Stimulated activated CD8-positive, alpha-beta memory T cell treated with anti-CD3 and anti-CD28 coated beads, Interleukin-7, amount 100 ng/mL, for 24 hours (primary cell): ENCODE data around the gene MAGIX.
A peak's percentile ranks its signal among the peaks of the same experiment; 100 is the strongest.
"Not testable (repeated sequence)": the region's sequence is repeated elsewhere in the genome, so short reads cannot be mapped to it uniquely, and the experiment has no call there.

Experiments used
- DNase-seq: peaks from one replicate; pipeline ENCODE4 v3.0.0-alpha.2; 2020; ENCODE audit warnings: low read depth

MAGIX gene

DNA sequence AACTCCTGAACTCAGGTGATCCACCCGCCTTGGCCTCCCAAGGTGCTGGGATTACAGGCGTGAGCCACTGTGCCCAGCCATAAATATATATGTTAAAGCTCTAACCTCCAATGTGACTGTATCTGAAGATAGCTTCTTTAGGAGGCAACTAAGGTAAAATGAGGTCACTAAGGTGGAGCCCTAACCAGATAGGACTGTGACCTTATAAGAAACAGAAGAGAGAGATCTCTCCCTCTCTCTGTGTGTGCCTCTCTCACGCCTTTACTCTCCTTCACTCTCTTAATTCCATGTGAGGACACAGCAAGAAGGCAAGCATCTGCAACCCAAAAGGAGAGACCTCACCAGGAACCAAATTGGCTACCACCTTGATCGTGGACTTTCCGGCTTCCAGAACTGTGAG, 926 bp upstream of the MAGIX start:
- no peak for DNase-seq

DNA sequence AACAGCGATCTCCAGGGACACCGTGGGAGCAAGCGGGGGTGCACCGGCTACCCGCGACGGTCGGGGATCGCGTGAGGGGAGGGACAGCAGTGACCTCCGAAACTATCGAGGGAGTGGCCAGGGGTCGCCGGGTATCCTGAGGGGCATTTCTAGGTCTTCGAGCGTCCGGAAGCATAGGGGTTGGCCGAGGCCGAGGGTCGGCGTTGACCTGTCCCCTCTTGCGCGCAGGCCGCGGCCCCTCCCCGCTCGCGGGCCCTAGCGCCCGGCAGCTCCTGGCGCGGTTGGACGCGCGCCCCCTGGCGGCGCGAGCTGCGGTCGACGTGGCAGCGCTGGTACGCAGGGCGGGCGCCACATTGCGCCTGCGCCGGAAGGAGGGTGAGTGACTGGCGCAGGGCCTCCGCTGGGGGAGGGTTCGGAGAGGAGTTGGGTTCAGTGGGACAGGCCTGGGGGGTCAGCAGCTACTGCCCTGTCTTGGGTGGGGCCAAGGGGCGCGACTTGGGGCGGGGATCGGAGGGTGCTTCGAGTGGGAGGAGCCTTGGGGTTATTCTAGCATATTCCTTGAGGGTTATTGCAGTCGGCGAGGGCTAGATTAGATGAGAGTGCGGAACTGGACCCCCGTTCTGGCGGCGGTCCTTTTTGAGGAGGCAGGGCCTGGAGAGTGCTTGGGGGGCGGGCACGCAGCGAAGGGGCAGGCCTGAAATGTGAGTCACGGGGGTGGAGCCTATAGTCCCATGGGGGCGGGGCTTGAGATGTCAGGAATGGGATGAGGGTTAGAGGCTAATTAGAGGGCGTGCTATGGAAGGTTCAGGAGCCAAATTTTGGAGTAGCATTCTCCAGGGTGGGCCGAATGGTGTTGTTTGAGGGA, 1.2 kb downstream of the MAGIX start:
- DNase-seq: peak; percentile 45

DNA sequence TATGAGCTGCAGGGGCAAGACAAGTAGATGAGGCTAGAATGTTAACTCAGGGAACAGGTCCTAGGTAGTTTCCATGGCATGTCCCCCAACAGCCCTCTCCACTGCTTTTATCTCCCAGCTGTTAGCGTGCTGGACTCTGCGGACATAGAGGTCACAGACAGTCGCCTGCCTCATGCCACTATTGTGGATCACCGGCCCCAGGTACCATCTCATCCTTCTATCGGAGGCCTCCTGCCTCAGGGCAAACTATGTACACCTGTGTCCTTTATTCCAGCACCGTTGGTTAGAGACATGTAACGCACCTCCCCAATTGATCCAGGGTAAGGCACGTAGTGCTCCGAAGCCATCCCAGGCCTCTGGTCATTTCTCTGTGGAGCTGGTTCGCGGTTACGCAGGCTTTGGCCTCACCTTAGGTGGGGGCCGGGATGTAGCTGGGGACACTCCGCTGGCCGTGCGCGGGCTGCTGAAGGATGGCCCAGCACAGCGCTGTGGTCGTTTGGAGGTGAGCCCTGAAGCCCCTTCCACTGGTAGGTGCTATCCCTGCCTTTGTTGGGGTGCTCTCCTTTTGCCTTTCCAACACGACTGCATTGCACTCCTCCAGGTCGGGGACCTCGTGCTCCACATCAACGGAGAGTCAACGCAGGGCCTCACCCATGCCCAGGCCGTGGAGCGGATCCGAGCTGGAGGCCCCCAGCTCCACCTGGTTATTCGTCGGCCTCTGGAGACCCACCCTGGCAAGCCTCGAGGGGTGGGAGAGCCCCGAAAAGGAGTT, 2.2 kb downstream of the MAGIX start:
- no peak for DNase-seq

DNA sequence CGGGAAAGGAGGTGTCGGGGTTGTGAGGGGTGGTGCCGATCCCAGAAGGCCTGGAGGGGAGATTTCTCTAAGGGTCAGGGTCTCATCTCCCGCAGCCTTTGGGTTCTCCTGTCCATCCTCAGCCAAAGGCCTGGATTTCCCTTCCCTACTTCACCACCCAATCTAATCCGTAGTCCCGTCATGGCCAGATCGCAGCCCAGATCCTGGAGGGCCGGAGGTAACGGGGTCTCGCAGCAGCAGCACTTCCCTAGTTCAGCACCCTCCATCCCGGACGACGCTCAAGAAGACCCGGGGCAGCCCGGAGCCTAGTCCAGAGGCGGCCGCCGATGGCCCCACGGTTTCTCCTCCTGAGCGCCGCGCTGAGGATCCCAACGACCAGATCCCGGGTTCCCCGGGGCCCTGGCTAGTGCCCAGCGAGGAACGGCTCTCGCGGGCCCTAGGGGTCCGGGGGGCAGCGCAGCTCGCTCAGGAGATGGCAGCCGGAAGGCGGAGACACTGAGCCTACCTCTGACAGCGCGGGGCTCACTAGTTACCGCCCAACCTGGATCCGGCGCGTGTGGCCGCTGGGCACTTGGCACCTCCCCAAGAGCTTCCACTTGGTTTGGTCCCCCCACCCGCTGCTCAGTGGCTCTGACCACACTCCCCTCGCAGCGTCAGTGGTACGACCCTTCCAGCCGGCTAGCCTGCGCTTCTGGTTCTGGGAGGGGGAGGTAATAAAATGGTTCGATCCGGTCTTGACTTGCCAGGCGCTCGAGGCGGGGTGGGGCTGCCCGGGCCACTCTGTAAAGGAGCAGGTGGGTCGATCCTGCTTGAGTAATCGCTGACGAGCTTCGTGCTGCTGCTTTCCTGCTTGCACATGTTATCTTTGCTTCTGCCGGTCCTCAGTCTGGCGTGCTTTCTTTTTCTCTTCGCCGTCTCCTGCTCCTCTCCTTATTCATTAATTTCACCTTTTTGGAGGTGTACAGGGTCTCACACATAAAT, 3.6 kb downstream of the MAGIX start:
- peak; percentile 40 for DNase-seq

DNA sequence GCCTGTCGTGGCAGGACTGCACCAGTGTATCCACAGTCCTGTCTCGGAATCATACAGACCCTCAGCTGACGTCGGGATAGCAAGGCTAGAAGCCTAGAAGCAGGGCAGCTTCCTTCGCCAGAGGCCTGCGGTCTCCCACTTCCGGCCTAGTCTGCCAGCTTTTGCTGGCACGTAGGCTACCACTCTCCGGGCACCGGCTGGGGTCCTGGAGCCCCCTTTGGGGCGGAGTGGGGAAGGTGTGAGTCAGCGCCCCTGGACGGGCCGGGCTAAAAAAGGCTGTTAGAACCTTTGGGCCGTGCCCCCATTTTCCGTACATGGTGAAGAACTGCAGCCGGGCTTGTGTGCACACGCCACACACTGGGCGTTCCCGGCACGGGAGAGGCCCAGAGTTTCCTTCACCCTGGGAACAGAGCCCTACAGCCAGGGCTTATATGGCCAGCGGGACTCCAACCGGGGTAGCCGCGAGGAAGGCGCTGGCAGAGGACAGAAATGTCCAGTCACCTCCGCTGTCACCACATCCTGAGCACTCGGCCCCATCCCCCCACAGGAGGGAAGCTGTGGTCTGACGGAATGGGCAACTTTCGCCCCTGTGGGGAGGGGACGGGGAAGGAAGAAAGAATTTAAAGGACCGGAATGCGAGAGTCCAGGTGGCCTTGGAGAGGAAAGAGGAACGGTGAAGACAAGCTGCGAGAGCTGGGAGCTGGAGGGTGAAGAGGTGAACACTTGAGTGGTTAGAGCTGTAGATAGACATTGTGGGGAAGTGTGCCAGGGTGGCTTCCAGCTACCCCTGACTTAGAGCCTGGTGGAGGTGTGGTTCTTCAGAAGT, 4.6 kb downstream of the MAGIX start:
- peak; percentile 37 for DNase-seq

DNA sequence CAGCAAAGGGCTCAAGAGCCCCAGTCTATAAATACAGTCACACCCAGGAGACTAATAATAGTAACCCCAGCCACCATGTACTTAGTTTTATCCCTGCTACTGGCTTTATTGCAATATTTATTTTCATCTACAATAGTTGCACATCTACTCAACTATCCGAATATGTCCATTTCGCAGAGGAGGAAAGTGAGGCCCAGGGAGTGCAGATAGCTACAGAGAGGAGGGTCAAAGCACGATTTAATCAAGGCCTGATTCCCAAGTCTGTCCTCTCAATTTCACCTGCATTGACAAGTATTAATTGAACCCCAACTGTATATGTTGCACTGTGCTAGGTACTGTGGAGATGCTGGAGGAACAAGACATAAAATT, 5.2 kb downstream of the MAGIX start:
- DNase-seq: no peak

DNA sequence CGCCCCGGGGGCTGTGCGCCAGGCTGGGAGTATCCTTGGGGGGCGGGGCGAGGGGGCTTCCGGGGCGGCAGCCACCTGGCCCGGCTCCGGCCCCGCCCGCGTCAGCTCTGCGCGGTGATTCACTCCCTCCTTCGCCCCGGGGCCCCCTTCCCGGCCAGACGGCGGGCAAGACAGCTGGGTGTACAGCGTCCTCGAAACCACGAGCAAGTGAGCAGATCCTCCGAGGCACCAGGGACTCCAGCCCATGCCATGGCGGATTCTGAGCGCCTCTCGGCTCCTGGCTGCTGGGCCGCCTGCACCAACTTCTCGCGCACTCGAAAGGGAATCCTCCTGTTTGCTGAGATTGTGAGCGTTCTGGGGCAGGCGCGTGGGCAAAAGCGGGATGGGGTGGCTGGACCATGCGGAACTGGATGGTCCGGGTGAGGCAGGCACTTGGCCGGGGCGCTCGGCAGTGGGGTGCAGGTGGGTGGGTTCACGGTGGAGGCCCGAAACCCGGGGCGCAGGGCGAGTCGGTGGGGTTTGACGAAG, 9.3 kb downstream of the MAGIX start, which contains the start of gene PLP2:
TSS of gene PLP2 (plus strand) at position 147 of the 528 bp plus-strand sequence. CDS start at position 250, 103 bp downstream.
- DNase-seq: peak; percentile 34

DNA sequence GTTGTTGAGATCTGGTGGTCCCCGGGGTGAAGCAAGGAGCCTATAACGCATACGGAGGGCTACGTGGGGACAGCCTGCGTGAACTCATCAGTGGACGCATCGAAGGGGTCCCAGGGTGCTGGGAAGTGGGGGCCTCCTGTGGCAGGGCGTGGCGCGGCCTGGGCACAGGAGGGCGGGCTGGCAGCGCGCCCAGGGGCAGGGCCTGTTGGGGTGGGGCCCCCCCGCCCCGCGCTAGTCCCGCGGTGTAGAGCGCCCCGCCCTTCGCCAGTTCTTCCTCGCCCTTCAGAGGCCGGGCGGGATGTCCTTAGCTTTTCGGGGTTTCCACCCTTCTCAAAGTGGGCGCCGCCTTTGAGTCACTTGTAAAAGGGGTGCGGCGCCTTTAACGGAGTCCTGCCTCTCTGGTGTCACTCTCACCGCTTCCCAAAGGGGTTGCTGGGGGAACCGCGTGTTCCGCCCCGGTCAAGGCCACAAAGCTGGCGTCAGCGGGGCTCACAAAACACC, 9.8 kb downstream of the MAGIX start:
- DNase-seq: peak; percentile 43

DNA sequence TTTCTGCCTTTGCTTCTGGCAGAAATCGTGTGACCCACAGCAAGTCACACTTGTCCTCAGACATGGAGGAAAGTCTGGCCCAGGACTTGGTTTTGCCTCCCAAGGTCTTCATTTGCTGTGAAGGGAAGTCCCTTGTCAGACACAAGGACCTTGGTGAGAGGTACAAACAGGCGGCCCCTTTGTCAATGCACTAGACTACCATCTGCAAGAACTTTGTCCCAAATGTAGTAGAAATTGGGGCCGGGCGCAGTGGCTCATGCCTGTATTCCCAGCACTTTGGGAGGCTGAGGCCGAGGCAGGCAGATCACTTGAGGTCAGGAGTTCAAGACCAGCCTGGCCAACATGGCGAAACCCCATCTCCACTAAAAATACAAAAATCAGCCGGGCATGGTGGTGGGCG, 11.0 kb downstream of the MAGIX start:
- not testable (repeated sequence) for DNase-seq

DNA sequence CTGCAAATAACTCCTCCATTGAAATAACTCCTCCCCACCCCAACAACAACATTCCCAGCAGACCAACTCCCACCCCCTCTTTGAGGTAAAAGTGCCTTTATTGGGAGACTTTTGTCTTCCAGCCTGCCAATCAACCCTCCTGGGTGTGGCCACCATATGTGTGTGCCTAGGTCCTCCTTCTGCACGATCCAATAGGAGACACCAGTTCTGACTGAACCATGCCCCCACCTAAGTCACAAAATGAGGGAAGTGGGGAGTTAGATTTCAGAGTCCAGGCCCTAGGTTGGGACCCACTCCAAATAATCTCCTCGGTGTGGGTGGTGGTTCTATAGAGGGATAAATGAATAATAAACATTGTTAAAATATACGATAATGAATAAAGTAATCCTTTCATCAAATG, 12.2 kb downstream of the MAGIX start:
- DNase-seq: no peak

DNA sequence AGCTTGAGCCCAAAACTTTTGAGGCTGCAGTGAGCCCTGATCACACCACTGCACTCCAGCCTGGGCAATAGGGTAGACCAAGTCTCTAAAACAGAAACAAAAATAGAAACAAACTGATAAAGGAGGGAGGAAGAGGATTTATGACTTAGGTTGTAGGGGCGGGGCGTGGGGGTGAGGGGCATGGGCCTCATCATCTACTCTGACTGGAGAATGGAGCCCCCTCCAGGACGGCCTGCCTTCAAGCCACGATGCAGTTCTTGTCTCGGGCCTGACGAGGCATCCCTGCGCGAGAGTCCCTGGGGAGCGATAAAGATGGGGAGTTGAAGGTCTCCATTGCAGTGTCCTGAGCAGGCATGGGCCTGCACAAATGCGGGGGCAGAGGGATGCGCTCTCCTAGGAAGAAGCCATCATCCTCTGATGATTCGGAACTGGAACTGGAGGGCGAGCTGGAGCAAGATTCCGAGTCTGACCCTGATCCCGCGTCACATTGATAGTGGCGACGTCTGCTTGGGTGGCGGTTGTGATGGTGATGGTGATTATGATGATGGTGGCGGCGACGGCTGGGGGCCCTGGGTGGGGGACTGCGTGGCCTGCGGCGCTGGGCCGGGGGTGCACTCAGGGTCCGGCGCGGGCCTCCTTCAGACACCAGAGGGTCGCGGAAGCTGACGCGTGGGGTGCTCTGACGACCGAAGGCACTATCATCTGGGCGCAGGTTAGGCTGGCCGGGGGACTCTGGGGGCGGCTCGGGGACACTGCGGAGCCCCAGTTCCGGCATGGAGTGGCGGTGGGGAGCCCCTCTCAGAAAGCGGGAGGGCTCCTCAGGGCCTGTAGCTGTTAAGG, 13.1 kb downstream of the MAGIX start:
- DNase-seq: no peak

DNA sequence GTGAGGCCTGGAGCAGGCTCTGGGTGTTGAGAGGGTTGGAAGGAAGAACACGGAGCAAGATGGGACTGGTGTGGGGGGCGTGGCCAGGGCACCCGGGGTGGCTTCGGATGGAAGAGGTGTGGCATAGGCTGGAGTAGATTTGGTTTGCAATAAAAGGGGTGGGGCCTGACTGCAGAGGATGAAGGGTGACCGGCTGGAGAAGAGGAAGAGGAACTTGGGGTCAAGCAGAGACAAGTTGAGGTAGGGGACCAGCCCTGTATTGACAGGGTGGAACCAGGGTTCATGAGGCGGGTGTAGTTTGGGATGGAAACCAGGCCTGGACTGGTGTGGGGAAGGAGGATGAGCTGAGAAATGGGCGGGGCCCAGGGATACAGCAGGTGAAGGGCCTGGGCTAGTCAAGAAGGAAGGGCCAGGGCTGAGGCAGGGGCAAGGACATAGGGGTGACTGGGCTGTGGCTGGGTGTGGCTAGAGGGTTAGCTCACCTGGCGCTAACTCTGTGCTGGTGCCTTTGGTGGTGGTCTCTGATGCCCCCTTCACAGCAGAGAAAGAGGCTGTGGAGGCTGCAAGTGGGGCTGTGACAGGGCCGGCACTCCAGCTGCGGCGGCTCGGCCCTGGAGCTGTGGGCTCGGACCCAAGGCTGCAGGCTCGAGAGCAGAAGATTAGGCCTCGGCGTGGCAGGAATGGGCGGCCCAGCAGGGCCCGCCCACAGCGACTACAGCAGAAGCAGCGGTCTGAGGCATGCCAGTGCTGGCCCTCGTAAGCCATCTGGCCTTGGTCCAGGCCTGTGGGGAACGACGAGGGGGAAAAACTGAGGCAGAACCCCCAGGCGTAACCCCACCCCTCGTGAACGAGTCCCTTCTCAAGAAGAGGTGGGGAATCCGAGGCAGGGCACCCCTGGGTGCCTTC, 14.1 kb downstream of the MAGIX start:
- DNase-seq: no peak

DNA sequence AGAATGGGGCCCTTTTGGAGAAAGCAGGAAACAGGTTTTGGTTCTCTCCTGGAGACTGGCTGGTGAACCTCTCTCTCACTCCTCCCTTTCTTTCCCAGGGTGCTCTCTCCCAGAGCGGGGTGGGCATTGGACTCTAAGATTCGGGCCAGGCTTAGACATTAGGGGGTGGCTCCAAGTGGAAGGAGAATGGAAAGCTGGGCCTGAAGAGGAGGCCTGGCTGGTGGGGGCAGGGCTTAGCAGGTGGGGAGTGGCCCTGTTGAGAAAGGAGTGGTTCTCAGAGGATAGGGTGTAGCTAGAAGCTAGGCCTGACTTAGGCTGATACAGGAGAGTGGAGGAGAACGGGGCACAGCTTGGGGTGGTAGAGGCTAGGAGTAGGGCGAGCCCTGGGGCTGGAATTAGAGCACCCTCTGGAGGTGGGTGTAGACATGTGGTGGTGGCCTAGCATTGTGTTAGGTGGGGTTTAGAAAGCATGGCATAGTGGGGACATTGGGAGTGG, 14.8 kb downstream of the MAGIX start:
- no peak for DNase-seq

DNA sequence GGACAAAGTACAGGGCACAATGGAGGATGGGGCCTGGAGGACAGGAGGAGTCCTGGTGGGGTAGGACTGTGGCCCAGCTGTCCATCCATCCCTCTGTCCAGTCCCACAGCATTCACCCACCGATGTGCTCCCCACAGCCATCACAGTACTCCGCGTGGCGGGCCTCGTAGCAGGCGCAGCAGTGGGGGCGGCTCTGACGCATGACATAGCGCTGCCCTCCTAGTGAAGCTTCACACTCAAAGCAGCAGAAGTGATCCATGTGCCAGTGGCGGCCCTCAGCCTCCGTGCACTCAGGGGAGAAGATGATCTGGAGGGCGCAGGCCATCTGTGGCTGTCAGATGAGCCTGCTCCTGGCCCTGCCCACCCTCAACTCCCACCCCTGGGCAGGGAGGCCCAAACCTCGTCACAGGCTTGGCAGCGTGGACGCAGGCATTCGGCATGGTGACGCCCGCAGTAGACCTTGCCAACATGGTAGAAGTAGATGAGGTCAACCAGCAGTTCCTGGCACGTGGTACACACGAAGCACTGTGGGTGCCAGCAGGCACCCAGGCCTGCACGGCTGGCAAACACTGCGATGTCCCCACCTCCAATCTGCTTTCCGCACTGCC, 15.4 kb downstream of the MAGIX start:
- DNase-seq: no peak

DNA sequence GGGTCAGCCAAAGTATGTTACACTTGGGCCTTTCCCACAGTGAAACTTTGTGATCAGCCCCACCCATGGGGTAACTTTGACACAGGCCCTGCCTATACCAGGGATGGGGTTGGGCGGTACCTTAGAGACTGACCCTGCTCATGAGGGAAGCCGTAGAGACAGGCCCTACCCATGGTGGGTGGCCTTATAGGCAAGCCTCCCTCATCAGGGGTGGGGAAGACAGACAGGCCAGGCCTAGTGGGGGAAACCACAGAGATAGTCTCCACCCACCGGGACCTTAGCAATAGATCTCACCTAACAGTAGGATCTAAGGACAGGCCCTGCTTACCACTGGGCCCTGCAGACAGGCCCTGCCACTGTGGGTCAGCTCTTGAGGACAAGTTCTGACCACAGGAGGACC, 16.0 kb downstream of the MAGIX start:
- no peak for DNase-seq

DNA sequence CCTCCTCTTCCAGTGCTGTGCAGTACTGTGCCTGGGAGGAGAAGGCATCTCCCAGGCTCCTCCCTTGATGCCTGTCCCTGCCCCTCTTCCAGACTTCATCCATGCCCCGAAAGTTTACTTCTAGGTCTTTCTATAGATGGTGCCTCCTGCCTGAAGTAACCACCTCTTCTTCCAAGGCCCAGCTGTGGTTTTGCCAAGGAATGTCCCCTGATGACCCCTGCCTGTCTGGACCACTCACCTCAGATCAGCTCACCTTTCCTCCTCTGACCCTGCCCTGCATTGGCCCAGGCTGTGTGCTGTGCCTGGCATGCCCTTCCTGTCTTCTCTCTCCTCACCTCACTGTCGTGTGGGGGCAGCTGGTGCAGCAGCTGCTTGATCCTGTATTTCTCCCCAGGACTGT, 16.8 kb downstream of the MAGIX start:
- no peak for DNase-seq

DNA sequence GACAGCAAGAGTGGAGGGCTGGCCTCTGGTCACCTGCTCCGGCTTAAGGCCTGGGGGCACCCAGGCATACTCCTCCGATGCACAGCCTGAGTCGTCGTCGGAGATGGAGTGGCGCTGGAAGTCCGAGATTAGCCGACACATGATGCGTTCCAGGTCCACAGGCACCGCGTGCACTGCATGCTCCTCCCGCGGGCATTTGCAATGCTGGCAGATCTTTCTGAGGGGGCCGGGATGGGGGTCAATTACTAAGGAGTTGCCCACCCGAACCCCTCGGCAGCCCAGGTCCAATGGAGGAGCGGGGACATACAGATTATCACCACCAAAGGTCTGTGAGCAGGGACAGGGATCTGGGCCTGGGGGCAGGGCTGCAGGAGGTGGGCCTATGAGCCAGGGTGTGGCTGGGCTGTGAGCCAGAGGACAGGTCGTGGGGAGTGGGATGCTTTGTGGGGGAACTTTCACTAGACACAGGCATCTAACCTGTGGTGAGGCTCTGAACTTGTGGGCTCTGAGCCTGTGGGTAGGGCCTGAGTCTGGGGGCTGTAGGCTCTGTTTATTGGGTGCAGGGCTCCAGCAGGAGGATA, 21.2 kb downstream of the MAGIX start:
- no peak for DNase-seq
